HPDE6-E6E7 (cell line): ENCODE data around the gene RARA.
"Not testable (repeated sequence)": the region's sequence is repeated elsewhere in the genome, so short reads cannot be mapped to it uniquely, and the experiment has no call there.

Experiments
- DNase-seq: peaks from one replicate; pipeline ENCODE4 v3.0.0; 2011; ENCODE audit warnings: missing footprints; ENCODE audit errors: extremely low spot score

The RARA gene

GRCh38 chr17:40358323-40359038, 49.5 kb downstream of the RARA start:
- peak; percentile 88 for DNase-seq

GRCh38 chr17:40360091-40360490, 51.1 kb downstream of the RARA start:
- no peak for DNase-seq

- no peak for DNase-seq
These were observed 52.3 kb downstream of the RARA start for GRCh38 chr17:40361063-40361924.

- no peak for DNase-seq
These were observed 53.1 kb downstream of the RARA start for GRCh38 chr17:40361925-40362695.

GRCh38 chr17:40362696-40363110, 53.7 kb downstream of the RARA start:
- peak; percentile 75 for DNase-seq

- DNase-seq, result no peak
These were observed 54.3 kb downstream of the RARA start for GRCh38 chr17:40363111-40363827.

- no peak for DNase-seq
These were observed 55.3 kb downstream of the RARA start, which contains the start of gene GJD3 for GRCh38 chr17:40364121-40364861. Gene GJD3, minus strand, starts transcription at chr17:40364737. Its CDS starts 922 bp downstream, at chr17:40363815.

- DNase-seq, result no peak
These were observed 55.9 kb downstream of the RARA start for GRCh38 chr17:40364906-40365305.

GRCh38 chr17:40366076-40366860, 57.3 kb downstream of the RARA start:
- DNase-seq, result no peak

GRCh38 chr17:40366861-40367518, 58.0 kb downstream of the RARA start:
- no peak for DNase-seq

GRCh38 chr17:40367728-40368127, 58.7 kb downstream of the RARA start:
- not testable (repeated sequence) for DNase-seq

- no peak for DNase-seq
These were observed 60.9 kb downstream of the RARA start for GRCh38 chr17:40369923-40370322.

GRCh38 chr17:40371261-40371929, 62.4 kb downstream of the RARA start:
- no peak for DNase-seq

GRCh38 chr17:40372031-40372430, 63.1 kb downstream of the RARA start:
- DNase-seq, result no peak

GRCh38 chr17:40372644-40373043, 63.7 kb downstream of the RARA start:
- DNase-seq, result not testable (repeated sequence)

GRCh38 chr17:40373324-40373723, 64.3 kb downstream of the RARA start:
- DNase-seq, result no peak

GRCh38 chr17:40373999-40374398, 65.0 kb downstream of the RARA start:
- DNase-seq, result no peak

GRCh38 chr17:40374821-40375498, 66.0 kb downstream of the RARA start:
- DNase-seq, result no peak
